ENCODE measurements around the gene EMX2.

The EMX2 gene

GRCh38 chr10:117545141-117546019 is 2.8 kb downstream of the EMX2 start:
- DNase-seq: no peak

GRCh38 chr10:117546020-117546580 is 3.6 kb downstream of the EMX2 start:
- DNase-seq: no peak

GRCh38 chr10:117546581-117547015 is 4.1 kb downstream of the EMX2 start:
- DNase-seq: no peak

- DNase-seq: no peak
Observed at GRCh38 chr10:117547016-117547715, 4.6 kb downstream of the EMX2 start.

GRCh38 chr10:117547716-117548668 is 5.4 kb downstream of the EMX2 start:
- no peak for DNase-seq

GRCh38 chr10:117549100-117549585 is 6.6 kb downstream of the EMX2 start:
- no peak for DNase-seq

- DNase-seq: no peak
Observed at GRCh38 chr10:117550076-117550475, 7.5 kb downstream of the EMX2 start.

- no peak for DNase-seq
Observed at GRCh38 chr10:117550599-117551329, 8.2 kb downstream of the EMX2 start.

- DNase-seq: no peak
Observed at GRCh38 chr10:117551330-117552155, 9.0 kb downstream of the EMX2 start.

- no peak for DNase-seq
Observed at GRCh38 chr10:117552156-117552631, 9.6 kb downstream of the EMX2 start.

GRCh38 chr10:117552701-117553141 is 10.2 kb downstream of the EMX2 start:
- no peak for DNase-seq

- DNase-seq: no peak
Observed at GRCh38 chr10:117553142-117553814, 10.7 kb downstream of the EMX2 start.

- no peak for DNase-seq
Observed at GRCh38 chr10:117553815-117554172, 11.2 kb downstream of the EMX2 start.

- DNase-seq: no peak
Observed at GRCh38 chr10:117554241-117554814, 11.8 kb downstream of the EMX2 start.

GRCh38 chr10:117555017-117555416 is 12.5 kb downstream of the EMX2 start:
- no peak for DNase-seq

- no peak for DNase-seq
Observed at GRCh38 chr10:117555863-117556262, 13.3 kb downstream of the EMX2 start.

GRCh38 chr10:117556356-117556755 is 13.8 kb downstream of the EMX2 start:
- no peak for DNase-seq

GRCh38 chr10:117559712-117560111 is 17.2 kb downstream of the EMX2 start:
- DNase-seq: no peak

- DNase-seq: no peak
Observed at GRCh38 chr10:117560942-117561341, 18.4 kb downstream of the EMX2 start.

GRCh38 chr10:117562220-117562619 is 19.7 kb downstream of the EMX2 start:
- no peak for DNase-seq

All from SHP77 treated with DMSO at 0.1 percent for 48 hours (cell line).